Stimulated activated memory B cell treated with anti-CD40 and anti-IgM and Interleukin-4, amounts not matched to agents 10 μg/mL and 1 μg/mL and 100 μg/mL, for 72 hours (primary cell): ENCODE data around the gene HOXA3.

ENCODE experiments used
- ATAC-seq: fragments of 150-1000 bp; cut with Tn5 transposase; 2 replicates; pipeline ENCODE4 v1.10.0; 2021
- H3K27ac Mint-ChIP-seq: one replicate; pipeline ENCODE4 v1.8.0; 2022; ENCODE audit warnings: mild to moderate bottlenecking, mixed read lengths
- H3K27me3 Mint-ChIP-seq: one replicate; pipeline ENCODE4 v1.8.0; 2022; ENCODE audit warnings: mixed read lengths
- H3K36me3 Mint-ChIP-seq: one replicate; pipeline ENCODE4 v1.8.0; 2022; ENCODE audit warnings: mixed read lengths
- H3K4me1 Mint-ChIP-seq: one replicate; pipeline ENCODE4 v1.8.0; 2022; ENCODE audit warnings: mixed read lengths
- H3K4me3 Mint-ChIP-seq: one replicate; pipeline ENCODE4 v1.8.0; 2022; ENCODE audit warnings: mild to moderate bottlenecking, moderate library complexity, mixed read lengths
- H3K9me3 Mint-ChIP-seq: one replicate; pipeline ENCODE4 v1.8.0; 2022; ENCODE audit warnings: mixed read lengths

The HOXA3 gene

GRCh38 chr7:27157702-27158431, 5.5 kb upstream of the HOXA3 start:
- H3K27ac Mint-ChIP-seq = no peak overlapping the region
- no peak for ATAC-seq
- H3K36me3 Mint-ChIP-seq = peaks cover 4% of the 10 kb centered on the region
- peaks cover 8% of the 10 kb centered on the region for H3K9me3 Mint-ChIP-seq
- H3K4me1 Mint-ChIP-seq = peaks cover 30% of the 10 kb centered on the region
- H3K27me3 Mint-ChIP-seq = peaks cover 93% of the 10 kb centered on the region
- peak overlapping the region; percentile 14 for H3K4me3 Mint-ChIP-seq

- ATAC-seq = no peak
- Mint-ChIP-seq H3K27ac (no peak overlapping the region), H3K9me3 (peaks cover 8% of the 10 kb centered on the region), H3K27me3 (peaks cover 92% of the 10 kb centered on the region), H3K4me3 (peak overlapping the region; percentile 7), H3K36me3 (peaks cover 4% of the 10 kb centered on the region), H3K4me1 (peaks cover 31% of the 10 kb centered on the region)
Measured at GRCh38 chr7:27156916-27157701, 4.7 kb upstream of the HOXA3 start.

GRCh38 chr7:27156508-27156898, 4.1 kb upstream of the HOXA3 start, which contains the start of gene HOXA7:
TSS of gene HOXA7 (minus strand) at chr7:27156675. CDS start at chr7:27156545, 130 bp downstream.
- ATAC-seq = no peak
- Mint-ChIP-seq H3K36me3 (peaks cover 4% of the 10 kb centered on the region), H3K4me3 (peak within 1 kb of the TSS; percentile 48), H3K9me3 (peaks cover 8% of the 10 kb centered on the region), H3K4me1 (peaks cover 37% of the 10 kb centered on the region), H3K27ac (peak within 1 kb of the TSS; percentile 48), H3K27me3 (peaks cover 94% of the 10 kb centered on the region)

GRCh38 chr7:27155816-27156507, 3.6 kb upstream of the HOXA3 start:
- peaks cover 39% of the 10 kb centered on the region for H3K4me1 Mint-ChIP-seq
- ATAC-seq = no peak
- H3K9me3 Mint-ChIP-seq = peaks cover 8% of the 10 kb centered on the region
- H3K27ac Mint-ChIP-seq = peak overlapping the region; percentile 48
- H3K4me3 Mint-ChIP-seq = peak overlapping the region; percentile 48
- H3K36me3 Mint-ChIP-seq = peaks cover 4% of the 10 kb centered on the region
- peaks cover 95% of the 10 kb centered on the region for H3K27me3 Mint-ChIP-seq

- no peak for ATAC-seq
- Mint-ChIP-seq H3K36me3 (peaks cover 4% of the 10 kb centered on the region), H3K27me3 (peaks cover 99% of the 10 kb centered on the region), H3K27ac (peak overlapping the region; percentile 48), H3K4me1 (peaks cover 44% of the 10 kb centered on the region), H3K9me3 (peaks cover 8% of the 10 kb centered on the region), H3K4me3 (peak overlapping the region; percentile 57)
Measured at GRCh38 chr7:27154901-27155815, 2.8 kb upstream of the HOXA3 start.

- no peak for ATAC-seq
- Mint-ChIP-seq H3K9me3 (peaks cover 8% of the 10 kb centered on the region), H3K27me3 (peaks cover 99% of the 10 kb centered on the region), H3K4me3 (no peak overlapping the region), H3K36me3 (peaks cover 4% of the 10 kb centered on the region), H3K4me1 (peaks cover 45% of the 10 kb centered on the region), H3K27ac (no peak overlapping the region)
Measured at GRCh38 chr7:27154369-27154768, 2.0 kb upstream of the HOXA3 start.

- Mint-ChIP-seq H3K4me1 (peaks cover 46% of the 10 kb centered on the region), H3K9me3 (peaks cover 8% of the 10 kb centered on the region), H3K27me3 (peaks cover 99% of the 10 kb centered on the region), H3K4me3 (no peak overlapping the region), H3K27ac (no peak overlapping the region), H3K36me3 (peaks cover 4% of the 10 kb centered on the region)
- no peak for ATAC-seq
Measured at GRCh38 chr7:27153526-27153925, 1.1 kb upstream of the HOXA3 start.

GRCh38 chr7:27152816-27153442, 546 bp upstream of the HOXA3 start:
- H3K4me1 Mint-ChIP-seq = peaks cover 49% of the 10 kb centered on the region
- H3K4me3 Mint-ChIP-seq = no peak overlapping the region
- peaks cover 4% of the 10 kb centered on the region for H3K9me3 Mint-ChIP-seq
- H3K36me3 Mint-ChIP-seq = peaks cover 4% of the 10 kb centered on the region
- H3K27me3 Mint-ChIP-seq = peaks cover 99% of the 10 kb centered on the region
- H3K27ac Mint-ChIP-seq = no peak overlapping the region
- ATAC-seq = no peak

GRCh38 chr7:27151341-27151930, 947 bp downstream of the HOXA3 start:
- Mint-ChIP-seq H3K4me3 (peak overlapping the region; percentile 75), H3K4me1 (peaks cover 50% of the 10 kb centered on the region), H3K9me3 (peaks cover 3% of the 10 kb centered on the region), H3K27me3 (peaks cover 99% of the 10 kb centered on the region), H3K27ac (peak overlapping the region; percentile 14), H3K36me3 (peaks cover 4% of the 10 kb centered on the region)
- ATAC-seq = no peak

GRCh38 chr7:27150568-27151340, 1.6 kb downstream of the HOXA3 start:
- peak; percentile 81 for ATAC-seq
- Mint-ChIP-seq H3K4me1 (peaks cover 50% of the 10 kb centered on the region), H3K27ac (peak overlapping the region; percentile 14), H3K27me3 (peaks cover 99% of the 10 kb centered on the region), H3K36me3 (peaks cover 4% of the 10 kb centered on the region), H3K9me3 (peaks cover 3% of the 10 kb centered on the region), H3K4me3 (peak overlapping the region; percentile 75)

- no peak for ATAC-seq
- peak overlapping the region; percentile 14 for H3K27ac Mint-ChIP-seq
- peaks cover 99% of the 10 kb centered on the region for H3K27me3 Mint-ChIP-seq
- H3K9me3 Mint-ChIP-seq = peaks cover 3% of the 10 kb centered on the region
- peak overlapping the region; percentile 75 for H3K4me3 Mint-ChIP-seq
- peaks cover 43% of the 10 kb centered on the region for H3K4me1 Mint-ChIP-seq
- peaks cover 4% of the 10 kb centered on the region for H3K36me3 Mint-ChIP-seq
Measured at GRCh38 chr7:27149842-27150567, 2.4 kb downstream of the HOXA3 start.

GRCh38 chr7:27148756-27149641, 3.4 kb downstream of the HOXA3 start:
- Mint-ChIP-seq H3K9me3 (no peaks in the 10 kb centered on the region), H3K36me3 (no peaks in the 10 kb centered on the region), H3K27me3 (peaks cover 94% of the 10 kb centered on the region), H3K4me1 (peaks cover 34% of the 10 kb centered on the region), H3K27ac (no peak overlapping the region), H3K4me3 (no peak overlapping the region)
- no peak for ATAC-seq
